ENCODE data around the gene USP9X. TPM values are rescaled to one million over a fixed set of nuclear protein-coding genes. Genes with fewer than 3 reads are reported as not detected.

USP9X gene
- polyA plus RNA-seq, 1 of the 3 experiments (the other 2 are of a cell fraction): 13.2 TPM

GRCh38 chrX:41082783-41083182 lies 2.5 kb upstream of the USP9X start:
- peaks cover 25% of the 10 kb centered on the region for H3K79me2 ChIP-seq (ENCODE audit: insufficient read depth)
- no peaks in the 10 kb centered on the region for H3K27me3 ChIP-seq (ENCODE audit: insufficient read depth)
- H3K4me1 ChIP-seq (ENCODE audit: control insufficient read depth in 1 of 2, insufficient read depth in 2 of 2, low read depth in 1 of 2, low read length in 1 of 2): no peaks in the 10 kb centered on the region; a peak in 2 of 4 replicates
- H3K9me2 ChIP-seq: no peaks in the 10 kb centered on the region
- no peaks in the 10 kb centered on the region for H3K36me3 ChIP-seq (replicated peaks in 1 of 2; ENCODE audit: control insufficient read depth in 1 of 2, insufficient read depth in 2 of 2, low read length in 1 of 2)
- H3F3A ChIP-seq (replicated peaks; ENCODE audit: insufficient read depth): peaks cover 9% of the 10 kb centered on the region
- no peak overlapping the region for H2AFZ ChIP-seq (ENCODE audit: low read depth)
- 65% methylated on average over 3 of the region's 3 CpGs for WGBS (ENCODE audit: low lambda C conversion rate)
- no peak for DNase-seq
- TF ChIP-seq MEF2A (IDR thresholded peaks at IDR 0.05; ENCODE audit: borderline replicate concordance, low read depth) (no peak), FOSL2 (IDR thresholded peaks at IDR 0.05; ENCODE audit: borderline replicate concordance, low read depth) (no peak), TAF1 (IDR thresholded peaks at IDR 0.05; ENCODE audit: borderline replicate concordance, low read depth, low read length) (no peak), USF2 (IDR thresholded peaks at IDR 0.05; ENCODE audit: borderline replicate concordance, low read depth, low read length) (no peak), FOXM1 (IDR thresholded peaks at IDR 0.05; ENCODE audit: low read depth) (no peak), ELF1 (IDR thresholded peaks at IDR 0.05) (no peak), GATA2 (CRISPR knock-in tag; IDR thresholded peaks at IDR 0.05) (no peak), PBX3 (IDR thresholded peaks at IDR 0.05) (no peak)
- TF ChIP-seq, protein P1, sequence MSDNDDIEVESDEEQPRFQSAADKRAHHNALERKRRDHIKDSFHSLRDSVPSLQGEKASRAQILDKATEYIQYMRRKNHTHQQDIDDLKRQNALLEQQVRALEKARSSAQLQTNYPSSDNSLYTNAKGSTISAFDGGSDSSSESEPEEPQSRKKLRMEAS (IDR thresholded peaks at IDR 0.05; ENCODE audit: low read depth): no peak
- TF ChIP-seq, protein P2, sequence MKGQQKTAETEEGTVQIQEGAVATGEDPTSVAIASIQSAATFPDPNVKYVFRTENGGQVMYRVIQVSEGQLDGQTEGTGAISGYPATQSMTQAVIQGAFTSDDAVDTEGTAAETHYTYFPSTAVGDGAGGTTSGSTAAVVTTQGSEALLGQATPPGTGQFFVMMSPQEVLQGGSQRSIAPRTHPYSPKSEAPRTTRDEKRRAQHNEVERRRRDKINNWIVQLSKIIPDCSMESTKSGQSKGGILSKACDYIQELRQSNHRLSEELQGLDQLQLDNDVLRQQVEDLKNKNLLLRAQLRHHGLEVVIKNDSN (IDR thresholded peaks at IDR 0.05; ENCODE audit: borderline replicate concordance, low read depth): no peak
- no peaks in the 10 kb centered on the region for H3K9me3 ChIP-seq
- H3K9ac ChIP-seq: no peak overlapping the region
- no peak overlapping the region for H3K4me3 ChIP-seq (ENCODE audit: low read depth in 2 of 2, low read length in 1 of 2)
- ChIA-PET POLR2A (no interaction called here), CTCF (no interaction called here)
- no peak overlapping the region for H3K4me2 ChIP-seq
- H3K27ac ChIP-seq (ENCODE audit: low read depth in 2 of 2, low read length in 1 of 2): no peak overlapping the region
- peaks cover 14% of the 10 kb centered on the region for H4K20me1 ChIP-seq (ENCODE audit: insufficient read depth)

DNA sequence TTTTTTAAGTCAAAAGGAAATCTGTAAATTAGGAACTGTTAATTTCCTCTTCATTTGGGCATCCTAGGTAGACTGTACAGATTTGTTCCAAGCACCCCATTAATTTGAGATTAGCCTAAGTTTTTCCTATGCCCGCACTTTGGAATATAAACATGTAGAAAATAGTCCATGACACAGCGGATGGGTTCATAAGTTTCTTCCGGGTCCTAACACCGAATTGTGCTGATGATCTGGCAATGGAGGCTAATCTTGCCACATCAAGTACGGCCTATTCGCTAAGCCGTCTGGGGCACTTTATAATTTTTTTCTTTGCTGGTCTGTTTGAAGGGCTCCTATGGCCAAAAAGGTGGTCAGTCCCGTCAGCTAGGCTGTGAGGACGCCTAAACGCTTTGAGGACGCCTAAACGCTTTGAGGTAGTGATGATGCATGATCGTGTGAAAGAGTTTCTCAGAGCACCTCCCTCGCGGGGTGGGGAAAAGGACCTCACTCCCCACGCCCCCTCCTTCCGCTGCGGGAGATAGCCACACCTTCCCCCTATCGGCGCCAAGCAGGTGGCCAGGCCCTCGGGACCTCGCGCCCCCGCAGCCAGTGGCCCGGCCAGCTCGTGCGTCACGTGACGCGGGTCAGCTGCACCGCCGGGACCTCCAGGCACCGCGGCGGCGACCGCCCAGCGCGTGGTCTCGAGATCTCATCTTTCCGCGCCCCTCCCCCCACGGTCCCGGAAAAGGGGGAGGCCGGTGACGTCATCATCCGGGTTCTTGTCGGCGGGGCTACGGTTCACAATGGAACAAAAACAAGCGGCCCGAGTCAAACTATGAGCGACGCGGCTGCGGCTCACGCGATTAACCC lies 977 bp upstream of the USP9X start:
- peak overlapping the region; percentile 66 for H2AFZ ChIP-seq (ENCODE audit: low read depth)
- H3K79me2 ChIP-seq (ENCODE audit: insufficient read depth): peaks cover 39% of the 10 kb centered on the region
- H4K20me1 ChIP-seq (ENCODE audit: insufficient read depth): peaks cover 29% of the 10 kb centered on the region
- H3K9me3 ChIP-seq: no peaks in the 10 kb centered on the region
- H3K27me3 ChIP-seq (ENCODE audit: insufficient read depth): no peaks in the 10 kb centered on the region
- H3K4me1 ChIP-seq (ENCODE audit: control insufficient read depth in 1 of 2, insufficient read depth in 2 of 2, low read depth in 1 of 2, low read length in 1 of 2): no peaks in the 10 kb centered on the region; a peak in 2 of 4 replicates
- H3K4me3 ChIP-seq (ENCODE audit: low read depth in 2 of 2, low read length in 1 of 2): peak overlapping the region; percentile 81 to 93
- ChIA-PET POLR2A (interaction anchor here (1.0 to 2.3 kb wide), 2 partner anchors 12 to 74 kb away, joined by 3 to 9 read pairs; no protein-coding TSS in a partner anchor), CTCF (no interaction called here)
- H3K27ac ChIP-seq (ENCODE audit: low read depth in 2 of 2, low read length in 1 of 2): peak overlapping the region; percentile 98 to 99
- H3K9me2 ChIP-seq: no peaks in the 10 kb centered on the region
- H3K4me2 ChIP-seq: peak overlapping the region; percentile 82
- peak overlapping the region; percentile 95 for H3K9ac ChIP-seq
- peak; percentile 93 for DNase-seq
- H3K36me3 ChIP-seq (replicated peaks in 1 of 2; ENCODE audit: control insufficient read depth in 1 of 2, insufficient read depth in 2 of 2, low read length in 1 of 2): peaks cover 8% of the 10 kb centered on the region in 2 experiments
- WGBS (ENCODE audit: low lambda C conversion rate): 0% methylated on average over 32 of the region's 58 CpGs
- H3F3A ChIP-seq (replicated peaks; ENCODE audit: insufficient read depth): peaks cover 9% of the 10 kb centered on the region
- TF ChIP-seq GATA2 (CRISPR knock-in tag; IDR thresholded peaks at IDR 0.05) (peak; percentile 67), RXRA (IDR thresholded peaks at IDR 0.05; ENCODE audit: borderline replicate concordance, low read depth) (0 out of 2 replicates have a peak, but pooled peaks have one; percentile 20), PBX3 (IDR thresholded peaks at IDR 0.05) (peak; percentile 45), CTCF (IDR thresholded peaks at IDR 0.05) (no peak), NFIC (IDR thresholded peaks at IDR 0.05; ENCODE audit: borderline replicate concordance) (peak; percentile 23), EP300 (IDR thresholded peaks at IDR 0.05; ENCODE audit: borderline replicate concordance in 1 of 2, low read depth in 1 of 2, low read length in 1 of 2) (peak in 1 of 2 experiments; percentile 41; a peak in 1 of 4 replicates), ZBTB33 (IDR thresholded peaks at IDR 0.05; ENCODE audit: borderline replicate concordance, low read depth) (peak; percentile 69; the same call in 1 of the 2 replicates)
- TF ChIP-seq, protein P2 (IDR thresholded peaks at IDR 0.05; ENCODE audit: borderline replicate concordance, low read depth): peak; percentile 97

All from SK-N-SH (cell line).